Measurements from ENCODE around the gene GTF2F2. TPM values are rescaled to one million over a fixed set of nuclear protein-coding genes. Genes with fewer than 3 reads are reported as not detected.

Gene GTF2F2
- total and polyA plus RNA-seq, 9 of the 15 experiments (the other 6 are each of a cell fraction or from before 2014, with no cell fraction given): 19.7 to 44.8 (median 32.4) TPM

- TF ChIP-seq, protein P1, sequence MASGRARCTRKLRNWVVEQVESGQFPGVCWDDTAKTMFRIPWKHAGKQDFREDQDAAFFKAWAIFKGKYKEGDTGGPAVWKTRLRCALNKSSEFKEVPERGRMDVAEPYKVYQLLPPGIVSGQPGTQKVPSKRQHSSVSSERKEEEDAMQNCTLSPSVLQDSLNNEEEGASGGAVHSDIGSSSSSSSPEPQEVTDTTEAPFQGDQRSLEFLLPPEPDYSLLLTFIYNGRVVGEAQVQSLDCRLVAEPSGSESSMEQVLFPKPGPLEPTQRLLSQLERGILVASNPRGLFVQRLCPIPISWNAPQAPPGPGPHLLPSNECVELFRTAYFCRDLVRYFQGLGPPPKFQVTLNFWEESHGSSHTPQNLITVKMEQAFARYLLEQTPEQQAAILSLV (tag; IDR thresholded peaks at IDR 0.05): 0 out of 2 replicates have a peak, but pooled peaks have one; percentile 53
- 0 out of 2 replicates have a peak, but pooled peaks have one; percentile 35 for TF ChIP-seq BACH1 (tag; IDR thresholded peaks at IDR 0.05)
These were observed 196.7 kb downstream of the GTF2F2 start (continued) for GRCh38 chr13:45316996-45317395.

DNA sequence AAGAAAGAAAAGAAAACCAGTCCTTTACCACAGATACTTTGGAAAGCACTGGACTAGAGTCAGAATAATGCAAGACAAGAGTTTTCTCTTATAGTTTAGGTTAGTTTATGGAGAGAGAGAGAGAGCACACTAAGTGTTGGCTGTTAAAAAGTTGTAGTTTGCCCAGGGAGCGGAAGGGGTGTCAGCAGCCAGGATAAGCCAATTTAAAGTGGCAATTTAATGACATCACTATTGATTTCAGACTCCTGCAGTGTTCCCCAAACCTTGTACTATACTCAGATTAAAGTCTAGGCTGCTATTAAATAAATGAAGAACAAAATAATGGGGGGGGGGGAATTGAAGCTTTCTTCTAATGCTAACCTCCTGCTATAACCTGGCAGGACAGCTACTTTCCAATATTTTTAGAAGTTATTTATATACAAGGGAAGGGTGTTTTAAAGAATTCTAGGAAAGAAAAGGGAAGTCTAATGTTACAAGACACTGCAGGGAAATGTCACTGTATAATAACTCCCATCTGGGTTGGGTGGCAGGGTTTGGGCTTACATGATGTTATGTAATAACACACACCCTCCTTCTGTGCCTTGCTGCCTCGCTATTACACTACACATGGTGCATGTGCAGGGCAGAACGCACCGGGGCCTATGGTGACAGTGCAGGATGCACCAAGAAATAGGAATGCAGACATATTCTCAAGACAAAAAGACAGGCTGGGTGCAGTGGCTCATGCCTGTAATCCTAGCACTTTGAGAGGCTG lies 200.7 kb downstream of the GTF2F2 start:
- no peaks in the 10 kb centered on the region for H4K20me1 ChIP-seq (replicated peaks; ENCODE audit: control insufficient read depth, insufficient read depth, low read length)
- H3K4me2 ChIP-seq (ENCODE audit: insufficient read depth, low read length): no peak overlapping the region
- in situ Hi-C loops (cut with MboI): no loop called here
- no peaks in the 10 kb centered on the region for H3K27me3 ChIP-seq (ENCODE audit: control insufficient read depth in 2 of 2, insufficient read depth in 2 of 2, low read length in 2 of 2)
- DNase-seq (ENCODE audit: extremely low read depth in 1 of 4, low spot score in 3 of 4) (no peak), FAIRE-seq (no peak), ATAC-seq (peak; percentile 13; the same call in 1 of the 3 replicates)
- H3K4me3 ChIP-seq: no peak overlapping the region
- H3K4me1 ChIP-seq (replicated peaks in 1 of 2; ENCODE audit: control insufficient read depth in 2 of 2, insufficient read depth in 2 of 2, low read length in 2 of 2): peaks cover 6 to 13% of the 10 kb centered on the region in 2 experiments; a peak in 3 of 5 replicates
- 15% methylated on average over 3 of the region's 4 CpGs for WGBS (ENCODE audit: insufficient coverage, low coverage, missing lambda C conversion rate)
- CTCF ChIA-PET (ENCODE audit: low intra/inter-chr PET ratio): interaction anchor here (0.6 kb wide), 1 partner anchor 244 kb away, joined by 4 read pairs; no protein-coding TSS in a partner anchor
- H3K9me3 ChIP-seq (replicated peaks; ENCODE audit: control insufficient read depth, insufficient read depth, low read depth, low read length): no peaks in the 10 kb centered on the region
- no peak overlapping the region for H3K9ac ChIP-seq (ENCODE audit: insufficient read depth in 1 of 2, low read depth in 2 of 2, low read length in 2 of 2)
- TF ChIP-seq MLLT1 (IDR thresholded peaks at IDR 0.05) (no peak), HSF4 (CRISPR knock-in tag; IDR thresholded peaks at IDR 0.05; ENCODE audit: borderline replicate concordance) (no peak), MCM2 (IDR thresholded peaks at IDR 0.05; ENCODE audit: low read depth) (no peak), ZNF175 (CRISPR knock-in tag; IDR thresholded peaks at IDR 0.05; ENCODE audit: low read depth) (no peak), NFE2L1 (tag; IDR thresholded peaks at IDR 0.05; ENCODE audit: borderline replicate concordance, low read depth) (no peak), BHLHE40 (IDR thresholded peaks at IDR 0.05; ENCODE audit: low read length) (peak; percentile 74), SPI1 (IDR thresholded peaks at IDR 0.05; ENCODE audit: borderline replicate concordance, low read depth, low read length) (peak; percentile 46; the same call in 1 of the 2 replicates)
- TF ChIP-seq, protein P2, sequence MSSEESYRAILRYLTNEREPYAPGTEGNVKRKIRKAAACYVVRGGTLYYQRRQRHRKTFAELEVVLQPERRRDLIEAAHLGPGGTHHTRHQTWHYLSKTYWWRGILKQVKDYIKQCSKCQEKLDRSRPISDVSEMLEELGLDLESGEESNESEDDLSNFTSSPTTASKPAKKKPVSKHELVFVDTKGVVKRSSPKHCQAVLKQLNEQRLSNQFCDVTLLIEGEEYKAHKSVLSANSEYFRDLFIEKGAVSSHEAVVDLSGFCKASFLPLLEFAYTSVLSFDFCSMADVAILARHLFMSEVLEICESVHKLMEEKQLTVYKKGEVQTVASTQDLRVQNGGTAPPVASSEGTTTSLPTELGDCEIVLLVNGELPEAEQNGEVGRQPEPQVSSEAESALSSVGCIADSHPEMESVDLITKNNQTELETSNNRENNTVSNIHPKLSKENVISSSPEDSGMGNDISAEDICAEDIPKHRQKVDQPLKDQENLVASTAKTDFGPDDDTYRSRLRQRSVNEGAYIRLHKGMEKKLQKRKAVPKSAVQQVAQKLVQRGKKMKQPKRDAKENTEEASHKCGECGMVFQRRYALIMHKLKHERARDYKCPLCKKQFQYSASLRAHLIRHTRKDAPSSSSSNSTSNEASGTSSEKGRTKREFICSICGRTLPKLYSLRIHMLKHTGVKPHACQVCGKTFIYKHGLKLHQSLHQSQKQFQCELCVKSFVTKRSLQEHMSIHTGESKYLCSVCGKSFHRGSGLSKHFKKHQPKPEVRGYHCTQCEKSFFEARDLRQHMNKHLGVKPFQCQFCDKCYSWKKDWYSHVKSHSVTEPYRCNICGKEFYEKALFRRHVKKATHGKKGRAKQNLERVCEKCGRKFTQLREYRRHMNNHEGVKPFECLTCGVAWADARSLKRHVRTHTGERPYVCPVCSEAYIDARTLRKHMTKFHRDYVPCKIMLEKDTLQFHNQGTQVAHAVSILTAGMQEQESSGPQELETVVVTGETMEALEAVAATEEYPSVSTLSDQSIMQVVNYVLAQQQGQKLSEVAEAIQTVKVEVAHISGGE (CRISPR knock-in tag; IDR thresholded peaks at IDR 0.05): no peak
- intact Hi-C loops (cut with micrococcal nuclease): no loop called here
- POLR2A ChIA-PET: interaction anchor here (4.0 kb wide), 1 partner anchor 19 kb away, joined by 20 read pairs; the partner anchor contains the start of gene TPT1
- no peaks in the 10 kb centered on the region for H3K36me3 ChIP-seq (ENCODE audit: control insufficient read depth, insufficient read depth, low read length)
- 0 out of 2 replicates have a peak overlapping the region, but pooled peaks have one; percentile 91 for H2AFZ ChIP-seq (ENCODE audit: low read depth, low read length)
- H3K27ac ChIP-seq (ENCODE audit: extremely low read depth, low read depth, low read length): no peak overlapping the region
- no peaks in the 10 kb centered on the region for H3K79me2 ChIP-seq (ENCODE audit: control insufficient read depth, insufficient read depth, low read length)
- no peaks in the 10 kb centered on the region for H3K9me1 ChIP-seq (ENCODE audit: control insufficient read depth, insufficient read depth, low read length)
- no TSS peak for BruUV-seq (replicated peaks)
